Raji (cell line): Measurements from ENCODE around the gene FKBP5.

Experiments used
- POLR2A ChIP-seq: IDR thresholded peaks from 2 replicates; pipeline ENCODE4 v1.6.1; 2011; ENCODE audit warnings: low read depth, low read length, control low read depth; ENCODE audit not compliant: insufficient read depth

FKBP5 gene

DNA sequence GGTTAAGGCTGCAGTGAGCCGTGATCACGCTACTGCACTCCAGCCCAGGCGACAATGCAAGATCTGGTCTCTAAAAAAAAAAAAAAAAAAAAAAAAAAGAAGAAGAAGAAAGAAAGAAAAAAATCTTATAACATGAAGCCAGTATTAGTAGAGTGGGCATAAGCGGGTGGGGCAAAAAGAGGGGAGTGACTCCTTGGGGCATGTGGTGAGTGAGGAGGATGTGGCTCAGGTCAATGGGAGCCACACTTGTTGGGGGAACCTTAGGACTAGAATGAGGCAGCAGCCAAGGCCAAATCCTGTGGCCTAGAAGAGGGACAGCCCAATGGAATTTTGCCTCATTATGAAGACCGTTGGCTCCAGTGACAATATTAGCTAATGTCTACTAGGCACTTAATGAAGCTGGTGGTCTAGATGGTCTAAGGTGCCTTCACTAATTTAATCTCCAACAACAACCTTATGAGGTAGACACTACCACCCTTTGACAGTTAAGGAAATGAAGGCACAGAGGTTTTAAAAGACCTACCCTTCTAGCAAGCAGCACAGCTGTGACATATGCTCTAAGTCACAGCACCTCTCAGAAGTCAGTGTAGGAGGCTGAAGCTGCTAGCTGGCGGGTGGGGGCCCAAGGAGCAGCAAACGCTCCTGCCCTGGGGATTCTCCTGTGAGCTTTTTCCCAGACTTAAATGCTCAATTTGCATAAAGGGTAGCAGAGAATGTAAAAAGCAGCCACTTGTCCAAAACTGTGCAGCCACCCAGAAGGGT is 24.5 kb upstream of the FKBP5 start:
- no peak for TF ChIP-seq POLR2A

DNA sequence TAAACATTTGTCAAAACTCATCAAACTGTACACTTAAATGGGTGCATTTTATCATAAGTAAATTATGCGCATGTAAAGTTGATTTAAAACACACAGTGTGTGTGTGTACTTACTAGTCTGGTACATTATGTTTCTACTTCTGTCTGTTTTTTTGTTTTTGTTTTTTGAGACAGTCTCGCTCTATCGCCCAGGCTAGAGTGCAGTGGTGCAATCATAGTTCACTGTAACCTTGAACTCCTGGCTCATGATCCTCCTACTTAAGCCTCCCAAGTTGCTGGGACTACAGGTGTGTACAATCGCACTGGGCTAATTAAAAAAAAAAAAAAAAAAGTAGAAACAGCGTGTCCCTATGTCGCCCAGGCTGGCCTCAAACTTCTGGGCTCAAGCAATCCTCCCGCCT is 23.0 kb upstream of the FKBP5 start:
- TF ChIP-seq POLR2A: no peak

DNA sequence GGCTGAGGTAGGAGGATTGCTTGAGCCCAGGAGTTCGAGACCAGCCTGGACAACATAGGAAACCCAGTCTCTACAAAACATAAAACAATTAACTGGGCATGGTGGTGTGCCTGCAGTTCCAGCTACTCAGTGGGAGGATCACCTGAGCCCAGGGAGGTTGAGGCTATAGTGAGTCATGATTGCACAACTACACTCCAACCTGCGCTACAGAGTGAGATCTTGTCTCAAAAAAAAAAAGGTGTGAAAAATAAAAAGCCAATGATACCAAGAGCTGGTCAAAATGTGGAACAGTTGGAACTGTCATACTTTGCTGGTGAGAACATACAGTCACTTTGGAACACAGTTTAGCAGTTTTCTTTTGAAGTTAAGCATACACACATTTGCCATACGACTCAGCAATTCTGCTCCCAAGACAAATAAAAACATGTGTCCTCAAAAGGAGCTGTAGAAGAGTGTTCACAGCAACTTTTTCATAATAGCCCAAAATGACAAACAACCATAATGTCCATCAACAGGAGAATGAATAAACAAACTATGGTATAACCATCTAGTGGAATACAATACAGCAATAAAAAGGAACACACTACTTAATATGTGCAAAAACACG is 21.6 kb upstream of the FKBP5 start:
- no peak for TF ChIP-seq POLR2A

DNA sequence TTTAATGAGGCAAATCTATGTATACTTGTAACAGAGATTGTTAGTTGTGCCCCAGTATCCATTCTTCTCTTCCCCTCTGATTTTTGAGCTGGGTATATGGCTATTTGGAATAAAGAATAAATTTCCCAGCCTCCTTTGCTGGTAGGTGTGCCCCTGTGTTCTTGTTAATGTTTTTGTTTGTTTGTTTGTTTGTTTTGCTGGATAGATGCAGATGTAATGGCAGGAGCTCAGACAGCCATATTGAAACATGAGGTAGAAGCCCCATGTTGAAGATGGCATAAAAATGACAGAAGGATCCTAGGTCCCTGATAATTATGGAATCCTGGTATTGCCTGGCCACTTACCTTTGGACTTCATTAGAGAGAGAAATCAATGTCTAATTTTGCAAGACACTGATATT is 19.9 kb upstream of the FKBP5 start:
- no peak for TF ChIP-seq POLR2A

DNA sequence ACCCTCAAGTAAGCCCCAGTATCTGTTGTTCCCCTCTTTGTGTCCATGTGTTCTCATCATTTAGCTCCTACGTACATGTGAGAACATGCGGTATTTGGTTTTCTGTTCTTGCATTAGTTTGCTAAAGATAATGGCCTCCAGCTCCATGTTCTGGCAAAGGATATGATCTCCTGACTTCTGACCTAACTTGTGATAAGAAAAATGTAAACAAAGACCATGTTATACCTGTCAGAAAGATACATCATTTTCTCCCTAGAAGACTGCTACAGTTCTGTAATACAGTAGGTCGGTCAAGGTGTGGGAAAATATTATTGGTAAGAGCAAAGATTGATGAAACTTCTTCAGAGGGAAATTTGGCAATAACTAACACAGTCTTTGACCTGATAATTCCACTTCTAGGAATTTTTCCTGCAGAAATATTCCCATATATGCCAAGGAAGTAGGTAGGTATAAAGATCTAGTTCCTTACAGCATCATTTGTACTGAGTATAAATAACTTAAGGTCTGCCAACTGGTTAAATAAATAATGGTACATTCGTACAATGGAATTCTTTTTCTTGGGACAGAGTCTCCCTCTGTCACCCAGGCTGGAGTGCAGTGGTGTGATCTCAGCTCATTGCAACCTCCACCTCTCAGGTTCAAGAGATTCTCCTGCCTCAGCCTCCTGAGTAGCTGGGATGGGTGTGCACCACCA is 19.1 kb upstream of the FKBP5 start:
- TF ChIP-seq POLR2A: no peak

DNA sequence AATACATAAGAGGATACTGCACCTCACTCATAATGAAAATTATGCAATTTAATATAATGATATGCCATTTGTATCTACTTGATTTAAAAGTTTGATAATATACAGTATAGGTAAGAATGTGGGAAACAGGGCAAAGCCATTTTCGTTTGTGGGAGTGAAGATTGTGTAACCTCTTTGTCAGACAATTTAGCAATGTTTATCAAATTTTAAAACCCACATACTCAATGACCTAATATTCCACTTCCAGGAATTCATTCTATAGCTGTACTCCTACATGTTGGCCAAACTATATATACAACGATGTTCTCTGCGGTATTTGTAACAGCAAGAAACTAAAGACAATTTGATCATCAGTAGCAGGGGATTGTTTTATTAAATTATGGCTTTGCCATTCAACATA is 17.8 kb upstream of the FKBP5 start:
- no peak for TF ChIP-seq POLR2A

DNA sequence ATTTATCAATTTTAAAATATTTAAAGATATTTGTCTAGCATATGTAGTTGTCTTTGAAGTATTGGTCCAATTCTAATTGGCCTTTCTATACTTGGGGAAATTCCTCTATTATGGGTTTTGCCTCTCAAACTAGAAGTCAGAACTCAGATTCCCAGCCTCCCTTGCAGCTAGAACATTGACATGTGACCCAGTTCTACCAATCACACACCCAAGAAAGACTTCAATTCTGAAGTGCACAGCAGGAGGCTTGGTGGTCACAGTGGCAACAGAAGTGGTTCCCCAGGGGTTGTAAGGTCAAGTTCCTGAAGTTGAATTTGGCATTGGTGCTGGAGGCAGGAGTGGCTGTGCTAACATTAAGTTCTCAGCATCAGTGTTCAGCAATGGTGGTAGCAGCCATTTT is 14.8 kb upstream of the FKBP5 start:
- no peak for TF ChIP-seq POLR2A

DNA sequence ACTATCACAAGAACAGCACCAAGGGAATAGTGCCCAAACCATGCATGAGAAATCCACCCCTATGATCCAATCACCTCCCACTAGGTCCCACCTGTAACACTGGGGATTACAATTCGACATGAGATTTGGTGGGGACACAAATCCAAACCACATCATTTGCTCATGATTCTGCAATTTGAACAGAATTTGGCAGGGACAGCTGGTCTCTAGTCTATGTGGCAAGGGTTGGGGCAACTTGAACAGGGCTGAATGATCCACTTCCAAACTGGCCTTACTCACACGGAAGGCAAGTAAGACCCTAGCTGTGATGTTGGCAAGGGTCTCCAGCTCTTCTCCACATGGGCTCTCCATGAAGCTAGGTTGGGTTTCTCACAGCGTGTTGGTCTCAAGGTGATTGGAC is 10.1 kb upstream of the FKBP5 start:
- no peak for TF ChIP-seq POLR2A

DNA sequence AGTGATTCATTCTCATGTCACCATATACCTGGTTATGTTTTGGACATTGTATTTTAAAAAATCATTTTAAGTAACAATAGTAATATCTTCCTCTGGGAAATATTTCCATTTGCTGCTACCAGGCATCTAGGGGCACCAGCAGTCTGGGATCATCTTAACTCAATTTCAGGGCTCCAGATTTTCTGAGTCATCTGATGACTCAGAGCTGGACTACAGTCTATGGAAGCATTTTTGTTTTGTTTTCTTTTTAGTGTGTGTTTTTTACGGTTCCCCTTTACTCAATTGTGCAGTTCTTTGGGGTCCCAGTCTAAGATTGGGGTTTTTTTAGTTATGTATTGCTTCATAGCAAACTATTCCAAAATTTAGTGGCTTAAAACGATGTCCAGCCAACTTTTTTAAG is 5.7 kb upstream of the FKBP5 start:
- no peak for TF ChIP-seq POLR2A

DNA sequence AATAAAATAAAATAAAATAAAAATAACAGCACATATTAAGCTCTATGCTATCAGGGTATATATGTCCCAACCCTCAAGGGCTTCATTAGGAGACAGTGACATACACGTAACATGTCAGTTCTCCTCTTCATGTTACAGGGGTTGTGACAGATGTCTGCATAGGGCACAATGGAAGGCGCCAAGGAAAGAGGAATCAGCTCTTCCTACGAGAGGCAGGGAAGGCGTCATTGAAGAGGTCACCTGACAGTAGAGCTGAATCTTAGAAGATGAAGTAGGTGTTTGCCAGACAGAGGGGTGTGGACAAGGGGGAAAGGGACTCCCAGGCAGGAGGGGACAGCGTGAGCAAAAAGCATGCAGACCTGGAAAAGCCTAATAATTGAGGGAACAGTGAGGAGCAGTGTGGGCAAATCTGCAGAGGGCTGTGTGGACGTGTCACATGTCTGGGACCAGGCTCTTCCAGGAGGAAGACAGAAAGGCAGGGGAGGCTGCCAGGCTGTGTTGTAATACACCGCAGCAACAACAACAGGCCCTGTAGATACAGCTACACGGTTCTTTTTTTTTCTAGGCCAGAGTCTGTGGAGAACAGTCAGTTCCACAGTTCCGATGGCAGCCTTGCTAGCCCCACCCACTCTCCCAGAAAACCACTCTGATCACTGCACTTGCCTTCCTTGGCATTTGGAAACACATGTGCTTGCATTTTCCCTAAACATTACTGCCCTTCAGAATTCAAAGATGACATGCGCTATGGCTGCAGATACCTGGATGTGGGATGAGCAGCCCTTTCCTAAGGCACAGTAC is 2.5 kb upstream of the FKBP5 start:
- TF ChIP-seq POLR2A: no peak

DNA sequence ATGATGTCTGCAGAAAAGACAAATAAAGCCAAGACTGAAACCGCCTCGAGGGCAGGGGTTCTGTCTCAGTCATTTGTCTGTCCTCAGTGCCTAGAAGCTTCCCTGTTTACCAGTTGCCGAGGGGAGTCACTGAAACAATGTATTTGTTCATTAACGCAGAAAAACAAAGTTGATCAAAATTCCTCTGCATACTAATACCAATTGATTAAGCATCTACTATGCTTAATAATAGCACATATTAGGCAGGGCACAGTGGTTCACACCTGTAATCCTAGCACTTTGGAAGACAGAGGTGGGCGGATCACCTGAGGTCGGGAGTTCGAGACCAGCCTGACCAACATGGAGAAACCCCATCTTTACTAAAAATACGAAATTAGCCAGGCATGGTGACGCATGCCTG is 1.8 kb upstream of the FKBP5 start:
- TF ChIP-seq POLR2A: no peak

DNA sequence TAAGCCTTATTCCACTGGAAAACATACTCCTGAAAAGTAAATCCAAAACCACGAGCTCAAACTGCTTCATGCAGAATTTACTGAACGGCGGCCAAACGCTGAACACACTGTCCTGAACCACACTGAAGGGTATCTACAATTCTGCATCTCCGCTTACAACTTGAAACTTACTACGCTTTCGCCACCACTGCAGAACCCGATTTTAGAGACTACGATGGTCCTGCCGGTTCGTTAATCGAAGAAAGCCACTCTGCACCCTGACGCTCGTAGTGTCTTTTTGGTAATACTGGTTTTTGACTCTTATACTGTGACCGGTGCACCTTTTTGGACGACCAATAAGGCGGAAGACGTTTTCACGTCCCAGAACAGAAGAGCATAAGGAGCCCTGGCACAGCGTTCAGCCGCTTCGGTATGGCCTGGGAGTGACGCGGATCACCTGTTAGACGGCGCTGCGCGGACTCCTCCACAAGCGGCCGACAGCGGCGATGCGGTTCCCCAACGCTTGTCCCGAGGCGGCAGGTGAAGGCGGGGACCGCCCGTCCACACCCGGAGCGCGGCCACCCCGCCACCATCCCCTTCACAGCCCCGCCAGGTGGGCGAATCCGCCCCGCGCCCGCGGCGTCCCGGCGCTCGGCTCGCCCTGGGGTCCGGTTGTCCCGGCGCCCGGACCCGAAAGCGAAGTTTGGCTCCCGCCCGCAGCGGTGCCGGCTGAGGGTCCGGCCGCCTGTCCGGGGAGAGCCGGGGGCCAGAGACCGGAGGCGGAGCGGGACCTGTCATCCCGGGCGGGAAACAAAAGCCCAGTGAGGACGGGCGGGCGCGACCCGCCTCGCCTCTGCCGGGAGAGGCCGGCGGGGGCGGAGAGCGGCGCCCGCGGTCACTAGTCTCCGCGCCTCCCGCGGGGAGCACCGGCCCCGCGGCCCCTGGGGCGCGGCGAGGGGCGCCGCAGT is 784 bp downstream of the FKBP5 start:
- peak; percentile 46 for TF ChIP-seq POLR2A

DNA sequence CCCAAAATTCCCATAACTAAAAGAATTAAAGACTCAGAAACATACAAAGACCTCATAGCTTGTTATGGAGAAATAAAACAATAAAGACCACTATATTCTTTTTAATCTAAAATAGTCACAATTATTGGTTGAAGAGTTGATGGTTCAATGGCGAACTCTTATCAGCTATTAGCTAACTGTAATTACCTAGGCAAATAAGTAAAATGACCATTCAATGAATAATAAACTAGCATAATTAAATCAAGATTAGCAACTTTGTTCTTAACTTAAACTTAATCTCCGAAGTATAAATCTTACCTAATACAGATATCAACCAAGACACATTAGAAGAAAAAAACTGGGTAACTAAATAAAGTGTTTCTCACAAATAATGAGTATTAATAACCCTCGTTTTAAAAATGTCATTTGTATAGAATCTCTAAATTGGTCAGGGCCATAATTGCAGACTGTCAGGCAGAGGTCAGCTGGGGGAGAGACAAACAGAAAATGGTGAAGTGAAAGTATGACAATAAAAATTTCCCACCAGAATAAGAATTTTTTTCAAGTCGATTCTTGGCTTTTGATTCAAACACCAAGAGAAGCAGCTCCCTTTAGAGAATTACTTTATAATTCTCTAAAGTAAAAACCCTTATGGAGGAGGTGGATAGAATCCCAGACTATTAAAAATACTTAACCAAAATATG is 1.7 kb downstream of the FKBP5 start:
- no peak for TF ChIP-seq POLR2A

DNA sequence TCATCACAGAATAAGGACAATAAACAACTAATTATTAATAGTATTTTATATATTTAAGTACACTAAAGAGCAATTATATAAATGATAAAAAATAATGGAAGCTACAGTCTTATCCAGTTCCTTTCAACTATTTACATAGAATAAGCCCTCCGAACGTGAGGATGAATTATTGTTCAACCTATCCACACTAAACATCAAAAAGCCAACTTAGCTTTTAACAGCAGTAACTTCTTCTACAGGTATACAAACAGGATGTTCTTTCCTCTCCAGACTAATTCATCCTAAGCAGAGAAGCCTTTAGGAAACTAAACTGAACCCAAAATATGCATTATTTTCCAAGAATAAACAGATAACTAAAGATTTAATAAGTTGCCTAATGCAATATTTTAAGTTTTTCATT is 2.3 kb downstream of the FKBP5 start:
- no peak for TF ChIP-seq POLR2A
